ENCODE measurements around the gene KLF7.

DNA sequence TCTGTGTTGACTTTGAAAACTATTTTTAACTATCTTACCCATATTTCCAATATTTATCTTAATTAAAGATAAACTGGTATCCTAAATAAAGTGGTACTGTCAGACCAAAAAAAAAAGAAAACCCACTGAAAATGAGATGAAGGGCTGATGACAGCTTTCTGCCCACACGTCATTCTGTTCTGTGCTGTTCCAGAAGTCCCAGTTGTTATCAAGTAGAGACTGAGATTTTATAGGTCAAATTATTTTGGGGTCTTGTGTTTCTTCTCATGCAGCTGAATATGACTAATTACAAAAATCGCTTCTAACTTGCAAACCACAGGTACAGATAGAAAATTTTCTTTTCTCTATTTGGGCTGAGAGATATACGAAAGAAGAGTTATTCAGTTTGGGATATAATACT is 48.7 kb upstream of the KLF7 start:
- TF ChIP-seq, protein P1, sequence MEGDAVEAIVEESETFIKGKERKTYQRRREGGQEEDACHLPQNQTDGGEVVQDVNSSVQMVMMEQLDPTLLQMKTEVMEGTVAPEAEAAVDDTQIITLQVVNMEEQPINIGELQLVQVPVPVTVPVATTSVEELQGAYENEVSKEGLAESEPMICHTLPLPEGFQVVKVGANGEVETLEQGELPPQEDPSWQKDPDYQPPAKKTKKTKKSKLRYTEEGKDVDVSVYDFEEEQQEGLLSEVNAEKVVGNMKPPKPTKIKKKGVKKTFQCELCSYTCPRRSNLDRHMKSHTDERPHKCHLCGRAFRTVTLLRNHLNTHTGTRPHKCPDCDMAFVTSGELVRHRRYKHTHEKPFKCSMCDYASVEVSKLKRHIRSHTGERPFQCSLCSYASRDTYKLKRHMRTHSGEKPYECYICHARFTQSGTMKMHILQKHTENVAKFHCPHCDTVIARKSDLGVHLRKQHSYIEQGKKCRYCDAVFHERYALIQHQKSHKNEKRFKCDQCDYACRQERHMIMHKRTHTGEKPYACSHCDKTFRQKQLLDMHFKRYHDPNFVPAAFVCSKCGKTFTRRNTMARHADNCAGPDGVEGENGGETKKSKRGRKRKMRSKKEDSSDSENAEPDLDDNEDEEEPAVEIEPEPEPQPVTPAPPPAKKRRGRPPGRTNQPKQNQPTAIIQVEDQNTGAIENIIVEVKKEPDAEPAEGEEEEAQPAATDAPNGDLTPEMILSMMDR (IDR thresholded peaks at IDR 0.05; ENCODE audit: low read depth, low read length, poor library complexity, severe bottlenecking), result no peak
- TF ChIP-seq EZH2phosphoT487 (IDR thresholded peaks at IDR 0.05; ENCODE audit: borderline replicate concordance, low read length), result no peak

Data from DOHH2 (cell line).